D721Med (cell line): ENCODE results near the gene UGT3A1.

Experiments used
- DNase-seq: peaks from one replicate; pipeline ENCODE4 v3.0.0; 2011; ENCODE audit warnings: low spot score; ENCODE audit not compliant: insufficient read length
- FAIRE-seq: peaks from 2 replicates; lab custom pipeline; 2011; peaks lifted over from hg19 to GRCh38; lab: Jason Lieb, UNC
- TF ChIP-seq, protein P1 (sequence below): IDR thresholded peaks from 2 replicates; pipeline ENCODE4 v1.5.1; 2012; ENCODE audit warnings: mild to moderate bottlenecking, control low read depth; ENCODE audit not compliant: insufficient read depth; ENCODE audit errors: missing control alignments

UGT3A1 gene

GRCh38 chr5:35963381-35963843 is 27.8 kb downstream of the UGT3A1 start:
- FAIRE-seq (no peak), DNase-seq (no peak)
- TF ChIP-seq, protein P1, sequence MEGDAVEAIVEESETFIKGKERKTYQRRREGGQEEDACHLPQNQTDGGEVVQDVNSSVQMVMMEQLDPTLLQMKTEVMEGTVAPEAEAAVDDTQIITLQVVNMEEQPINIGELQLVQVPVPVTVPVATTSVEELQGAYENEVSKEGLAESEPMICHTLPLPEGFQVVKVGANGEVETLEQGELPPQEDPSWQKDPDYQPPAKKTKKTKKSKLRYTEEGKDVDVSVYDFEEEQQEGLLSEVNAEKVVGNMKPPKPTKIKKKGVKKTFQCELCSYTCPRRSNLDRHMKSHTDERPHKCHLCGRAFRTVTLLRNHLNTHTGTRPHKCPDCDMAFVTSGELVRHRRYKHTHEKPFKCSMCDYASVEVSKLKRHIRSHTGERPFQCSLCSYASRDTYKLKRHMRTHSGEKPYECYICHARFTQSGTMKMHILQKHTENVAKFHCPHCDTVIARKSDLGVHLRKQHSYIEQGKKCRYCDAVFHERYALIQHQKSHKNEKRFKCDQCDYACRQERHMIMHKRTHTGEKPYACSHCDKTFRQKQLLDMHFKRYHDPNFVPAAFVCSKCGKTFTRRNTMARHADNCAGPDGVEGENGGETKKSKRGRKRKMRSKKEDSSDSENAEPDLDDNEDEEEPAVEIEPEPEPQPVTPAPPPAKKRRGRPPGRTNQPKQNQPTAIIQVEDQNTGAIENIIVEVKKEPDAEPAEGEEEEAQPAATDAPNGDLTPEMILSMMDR = no peak

DNA sequence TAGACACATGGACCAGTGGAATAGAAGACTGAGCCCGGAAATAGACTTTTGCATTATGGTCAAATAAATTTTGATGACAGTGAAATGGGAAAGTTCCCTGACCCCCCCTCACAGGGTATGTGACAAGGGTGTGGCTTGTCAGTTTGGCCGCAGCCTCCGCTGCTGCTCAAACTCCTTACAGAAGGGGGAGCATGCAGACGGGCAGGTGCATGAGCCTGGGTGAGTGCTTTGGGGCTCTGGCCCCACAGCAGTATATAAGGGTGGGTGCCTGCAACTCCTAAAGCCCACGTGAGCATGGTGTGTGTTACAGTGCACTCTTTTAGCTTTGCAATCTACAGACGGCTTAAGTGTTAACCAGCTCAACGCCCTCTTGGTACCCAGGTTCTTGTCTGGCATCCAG is 30.9 kb downstream of the UGT3A1 start:
- TF ChIP-seq, protein P1 = no peak

DNA sequence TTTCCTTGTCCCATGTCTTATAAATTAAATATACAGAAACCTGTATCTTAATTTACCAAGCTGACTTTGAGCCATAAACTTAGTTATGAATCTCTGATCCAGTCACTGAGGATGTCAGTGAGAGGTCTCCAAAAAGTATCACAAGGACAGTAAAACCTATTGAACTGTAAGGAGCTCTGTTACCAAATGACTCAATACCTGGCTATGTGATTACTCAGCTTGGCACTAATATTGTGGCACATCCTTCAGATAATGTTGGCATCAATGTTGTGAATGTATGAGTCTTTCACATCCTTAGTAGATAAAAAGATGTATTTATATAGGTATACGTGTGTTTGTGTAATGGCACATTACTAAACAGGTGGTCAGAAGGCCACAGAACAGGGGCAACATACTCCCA is 34.8 kb downstream of the UGT3A1 start:
- DNase-seq (no peak), FAIRE-seq (no peak)
- TF ChIP-seq, protein P1 = no peak

More for the DNA sequence above, 30.9 kb downstream of the UGT3A1 start:
- FAIRE-seq (no peak), DNase-seq (no peak)

DNA sequence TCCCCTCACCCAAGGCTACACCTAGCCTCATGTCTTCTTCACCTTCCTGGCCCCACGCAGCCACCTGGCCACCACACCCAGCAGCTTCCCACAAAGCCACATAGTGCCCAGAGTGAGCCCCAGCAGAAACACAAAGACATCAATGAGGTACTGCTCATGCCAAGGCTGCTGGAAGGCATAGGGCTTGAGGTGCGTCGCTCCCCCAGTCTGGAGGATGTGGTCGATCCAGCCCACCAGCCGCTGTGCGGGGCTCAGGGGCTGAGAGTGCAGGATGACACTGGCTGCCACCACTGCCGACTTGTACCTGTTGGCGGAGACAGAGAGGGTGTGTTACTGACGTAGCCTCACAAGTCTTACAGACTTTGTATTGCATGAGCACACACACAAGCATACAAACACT is 37.0 kb downstream of the UGT3A1 start:
- TF ChIP-seq, protein P1 = no peak
- no peak for DNase-seq
- no peak for FAIRE-seq

DNA sequence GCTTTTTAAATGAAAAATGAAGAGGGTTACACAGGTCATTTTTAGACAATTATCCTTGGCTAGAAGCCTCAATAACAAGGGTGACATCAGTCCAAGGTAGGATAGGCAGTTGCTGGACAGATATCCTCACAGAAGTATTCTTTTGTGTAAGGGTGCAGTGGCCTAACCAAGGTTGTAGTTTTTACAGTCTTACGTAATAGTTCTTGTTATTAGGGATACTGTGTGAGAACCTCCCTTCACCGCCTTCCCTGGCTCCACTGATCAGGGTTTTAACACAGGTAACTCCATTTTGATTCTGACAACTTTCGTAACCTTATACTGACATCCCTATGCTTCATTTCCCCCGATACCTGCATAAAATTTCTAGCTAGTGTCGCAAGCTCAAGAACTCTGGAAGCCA is 44.1 kb downstream of the UGT3A1 start:
- no peak for FAIRE-seq
- TF ChIP-seq, protein P1 = no peak
- no peak for DNase-seq

DNA sequence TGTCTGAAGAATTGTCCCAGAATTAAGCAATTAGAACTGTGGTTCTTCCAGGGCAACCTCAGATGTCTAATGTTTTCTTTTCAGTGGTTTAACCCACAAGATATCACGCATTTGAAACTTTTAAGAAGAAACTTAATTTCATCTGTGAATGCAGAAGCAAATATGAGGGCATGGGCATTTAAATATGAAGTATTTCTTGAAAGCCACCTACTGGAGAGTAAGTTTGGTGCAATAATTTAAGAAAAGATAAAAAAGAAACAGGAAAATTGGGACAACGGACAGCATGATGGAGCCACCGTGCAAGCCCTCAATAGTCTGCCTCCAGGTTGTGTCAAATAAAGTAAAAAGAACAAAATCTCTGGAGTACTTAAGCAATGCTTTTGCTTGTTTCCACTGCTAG is 51.6 kb downstream of the UGT3A1 start:
- TF ChIP-seq, protein P1 = no peak
- DNase-seq = no peak
- no peak for FAIRE-seq

DNA sequence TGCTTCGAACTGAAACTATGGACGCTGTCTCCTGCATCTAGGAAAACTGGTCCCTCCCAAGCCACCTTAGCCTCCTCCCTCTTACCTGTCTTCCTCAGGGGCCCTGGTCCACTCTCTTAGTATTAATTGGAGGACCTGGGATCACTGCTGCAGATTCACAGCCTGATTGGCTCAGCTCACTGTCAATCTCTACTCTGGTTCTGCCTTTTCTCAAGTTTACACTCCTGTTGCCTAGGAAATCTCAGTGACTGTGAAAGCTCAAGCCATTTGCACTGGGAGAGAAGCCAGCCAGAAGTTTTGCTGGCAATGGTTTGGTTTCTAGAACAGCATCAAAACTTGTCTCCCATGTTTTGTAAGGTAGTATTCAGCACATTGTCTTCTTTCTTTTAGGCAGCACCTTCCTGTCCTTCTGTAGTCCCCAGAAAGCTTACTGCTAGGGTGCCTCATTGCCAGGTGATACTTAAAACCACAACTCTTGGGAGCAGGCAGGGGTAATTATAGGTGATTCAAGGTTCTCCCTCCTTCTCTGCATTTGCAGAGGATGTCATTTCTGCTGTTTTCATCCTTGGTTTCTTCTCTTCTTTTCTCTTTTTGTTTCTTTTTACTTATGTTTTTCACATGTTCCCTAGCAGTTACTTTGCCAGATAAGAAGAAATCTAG is 52.5 kb downstream of the UGT3A1 start, which contains the start of gene CAPSL:
Gene CAPSL, minus strand, starts transcription at position 55 of the 660 bp plus-strand sequence. CDS start 17,502 bp downstream, outside the sequence.
- TF ChIP-seq, protein P1 = no peak
- DNase-seq (no peak), FAIRE-seq (no peak)
